ENCODE results near the gene PLAU.
"Not testable (repeated sequence)": the region's sequence is repeated elsewhere in the genome, so short reads cannot be mapped to it uniquely, and the experiment has no call there.

Gene PLAU

DNA sequence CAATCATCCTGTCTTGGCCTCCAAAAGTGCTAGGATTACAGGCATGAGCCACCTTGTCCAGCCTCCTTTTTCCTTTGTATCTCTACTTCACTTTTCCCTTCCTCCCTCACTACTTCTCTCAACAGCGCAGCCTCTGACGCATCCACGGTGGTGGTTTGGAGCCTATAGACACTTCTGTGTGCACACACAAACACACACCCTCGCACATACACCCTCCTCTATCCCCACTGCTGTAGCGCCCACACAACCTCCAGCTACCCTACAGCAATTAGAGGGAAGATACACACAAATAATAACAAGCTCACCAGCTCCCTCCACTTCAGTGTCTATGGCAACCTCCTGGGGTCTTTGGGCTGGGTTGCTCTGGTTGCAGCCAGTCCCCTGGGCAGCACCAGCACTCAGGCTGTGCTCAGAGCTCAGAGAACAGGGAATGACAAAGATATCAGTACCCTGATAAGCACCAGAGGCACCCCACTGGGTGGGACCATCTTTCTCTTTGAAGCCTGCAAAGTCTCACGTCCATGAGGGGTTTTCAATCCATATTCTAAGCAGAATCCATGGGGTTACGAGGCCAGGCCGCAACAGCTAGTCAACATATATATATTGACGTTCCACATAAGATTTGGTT is 33.3 kb upstream of the PLAU start:
- no peak for DNase-seq

DNA sequence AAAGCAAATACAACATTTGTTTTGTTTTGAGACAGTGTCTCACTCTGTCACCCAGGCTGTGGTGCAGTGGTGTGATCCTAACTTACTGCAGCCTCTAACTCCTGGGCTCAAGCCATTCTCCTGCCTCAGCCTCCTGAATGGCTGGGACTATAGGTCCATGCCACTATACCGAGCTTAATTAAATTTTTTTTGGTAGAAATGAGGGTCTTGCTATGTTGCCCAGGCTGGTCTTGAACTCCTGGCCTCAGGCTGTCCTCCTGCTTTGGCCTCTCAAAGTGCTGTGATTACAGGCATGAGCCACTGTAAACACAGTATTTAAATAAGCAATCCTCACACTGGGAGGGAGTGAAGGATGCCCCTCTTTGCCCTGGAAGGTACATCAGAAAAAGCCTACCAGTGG is 32.6 kb upstream of the PLAU start:
- no peak for DNase-seq

GRCh38 chr10:73879296-73880173 is 31.4 kb upstream of the PLAU start:
- DNase-seq: peak; percentile 68

DNA sequence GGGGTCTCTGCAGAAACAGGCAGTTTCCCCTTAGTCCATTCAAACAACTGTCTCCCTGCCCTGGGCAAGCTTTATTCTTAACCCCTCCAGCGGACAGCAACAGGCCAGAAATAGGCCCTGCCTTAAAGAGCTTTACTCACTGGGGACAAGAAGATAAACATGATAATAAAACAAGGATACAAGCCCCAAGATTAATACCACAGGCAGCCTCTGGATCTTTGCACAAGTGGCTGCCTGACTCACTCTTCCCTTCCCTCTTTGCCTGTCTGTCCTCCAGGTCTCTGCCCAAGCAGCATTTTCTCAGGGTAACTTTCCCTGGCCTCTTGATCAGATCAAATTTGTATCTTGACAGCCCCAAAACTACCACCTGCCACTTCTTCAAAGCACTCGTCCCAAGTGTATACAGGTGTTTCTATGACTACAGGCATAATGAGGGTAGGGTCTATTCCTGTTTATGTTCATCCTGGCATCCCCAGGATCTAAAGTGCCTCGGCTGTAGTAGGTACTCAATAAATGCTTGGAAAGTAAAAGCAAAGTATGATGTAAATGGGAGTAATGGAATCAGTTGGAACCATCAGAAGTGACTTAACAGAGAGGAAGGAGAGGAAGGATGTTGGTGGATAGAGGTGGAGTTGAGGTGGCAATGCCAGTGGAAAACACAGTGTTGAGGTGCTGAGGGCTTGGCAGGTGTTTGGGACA is 29.6 kb upstream of the PLAU start:
- DNase-seq: no peak

DNA sequence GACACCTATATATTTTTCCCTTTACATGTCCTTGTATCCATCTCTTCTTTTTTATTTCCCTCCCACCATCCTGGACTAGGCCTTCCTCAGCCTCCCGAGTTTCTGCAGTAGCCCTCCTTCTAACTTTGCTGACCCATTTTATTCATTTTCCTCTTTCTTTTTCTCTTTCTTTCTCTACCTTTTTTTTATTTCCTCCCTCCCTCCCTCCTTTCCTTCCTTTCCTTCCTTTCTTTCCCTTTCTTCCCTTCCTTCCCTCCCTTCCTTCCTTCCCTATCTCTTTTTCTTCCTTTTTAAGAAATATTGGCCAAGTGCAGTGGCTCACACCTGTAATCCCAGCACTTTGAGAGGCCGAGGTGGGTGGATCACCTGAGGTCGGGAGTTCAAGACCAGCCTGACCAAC is 26.9 kb upstream of the PLAU start:
- DNase-seq: no peak

DNA sequence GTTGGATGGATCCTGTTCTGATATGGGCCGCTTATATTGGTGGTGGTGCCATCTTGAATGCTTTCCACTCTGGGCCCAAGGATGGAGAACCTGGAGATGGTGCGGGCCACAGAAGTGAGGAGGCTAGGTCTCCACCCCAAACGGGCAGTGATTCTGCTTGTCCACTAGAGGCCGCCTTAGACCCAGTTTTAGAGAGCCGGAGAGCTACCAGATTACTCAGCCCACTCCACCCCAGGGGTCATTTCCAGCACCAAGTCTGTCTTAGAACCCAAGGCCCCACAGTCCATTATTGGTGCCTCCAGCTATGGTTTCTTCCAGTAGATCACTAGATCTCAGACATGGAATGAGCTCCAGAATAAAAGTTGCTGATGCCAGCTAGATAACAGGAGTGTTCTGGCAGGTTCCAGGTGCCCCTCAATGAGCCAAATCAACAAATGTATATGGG is 24.8 kb upstream of the PLAU start:
- DNase-seq: no peak

DNA sequence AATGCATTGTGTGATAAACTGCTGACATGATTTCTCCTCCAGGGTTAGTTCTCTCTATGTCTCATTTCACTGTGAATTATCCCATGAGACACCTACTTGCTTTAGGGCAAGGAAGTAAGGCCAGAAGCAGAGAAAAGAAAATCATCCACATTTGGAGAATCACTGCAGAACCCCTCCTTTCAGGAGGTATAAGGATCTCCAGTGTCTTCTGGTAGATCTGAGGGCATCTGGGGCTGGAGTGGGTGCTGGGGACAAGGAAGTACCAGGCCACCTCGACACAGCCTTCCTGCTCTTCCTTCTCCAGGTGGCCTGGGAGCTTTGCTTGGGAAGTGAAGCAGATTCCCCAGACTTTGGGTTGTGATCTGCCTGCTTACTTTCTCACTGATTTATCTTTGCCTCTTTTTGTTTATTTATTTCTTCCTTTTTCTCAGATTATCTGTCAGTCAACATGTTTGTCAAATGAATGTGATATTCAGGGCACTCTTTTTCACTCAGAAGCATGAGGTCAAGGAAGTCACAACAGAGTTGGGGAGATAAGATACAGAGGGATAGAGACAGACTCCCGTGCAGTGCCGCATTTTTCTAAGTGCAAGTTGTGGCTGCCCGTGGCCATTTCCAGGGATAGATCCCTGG is 24.2 kb upstream of the PLAU start:
- DNase-seq: no peak

DNA sequence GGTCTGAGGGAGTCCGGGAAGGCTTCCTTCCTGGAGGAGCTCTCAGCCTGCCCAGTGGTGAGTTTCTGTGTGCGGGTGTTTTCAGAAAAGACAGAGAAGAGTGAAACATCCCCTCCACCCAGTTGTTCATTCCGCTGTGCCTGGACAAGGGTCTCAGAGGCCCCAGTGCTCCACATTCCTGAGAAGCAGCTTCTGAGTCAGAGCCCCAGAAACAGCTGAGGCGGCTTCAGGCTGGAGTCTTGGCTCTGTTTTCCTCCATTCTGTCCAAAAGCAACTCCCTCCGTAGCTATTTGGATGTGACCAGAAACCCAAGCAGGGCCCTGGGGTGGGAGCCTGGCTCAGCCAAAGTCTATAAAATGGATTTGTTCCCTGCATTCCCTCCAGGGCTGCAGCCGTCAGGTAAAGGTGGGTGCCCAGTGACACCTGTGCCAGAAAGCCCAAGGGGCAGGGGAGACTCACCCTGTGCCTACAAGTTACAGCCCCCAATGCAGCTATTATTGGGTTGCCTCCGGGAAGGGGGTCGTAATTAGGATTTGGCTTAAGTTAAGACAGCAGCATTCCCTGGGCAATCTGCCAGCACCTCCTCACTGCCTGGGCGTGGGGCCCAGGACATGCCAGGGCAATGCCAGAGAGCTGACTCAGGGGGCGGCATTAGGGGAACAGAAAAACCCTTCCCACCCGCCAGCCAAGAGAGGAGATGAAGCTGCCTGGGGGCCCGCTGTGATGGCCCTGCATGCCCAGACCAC is 23.5 kb upstream of the PLAU start:
- DNase-seq: peak; percentile 50

DNA sequence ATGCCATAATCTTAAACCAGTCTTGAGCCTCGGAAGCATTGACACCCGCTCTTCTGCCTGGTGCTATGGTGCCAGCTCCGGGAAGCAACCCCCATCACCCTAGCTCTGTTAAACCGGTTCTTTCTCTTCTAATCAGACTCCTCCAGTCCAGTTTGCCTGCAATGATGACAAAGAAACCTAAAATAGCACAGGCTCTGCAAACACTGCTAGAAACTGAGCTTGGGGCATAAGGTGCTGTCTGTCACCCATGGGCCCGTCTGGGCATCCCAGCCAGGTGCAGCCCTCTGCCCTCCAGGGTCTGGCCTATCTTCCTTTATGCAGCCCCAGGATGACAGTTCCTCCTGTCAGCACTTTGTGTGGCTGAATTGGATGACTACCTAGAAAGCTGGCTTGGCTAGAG is 22.4 kb upstream of the PLAU start:
- no peak for DNase-seq

DNA sequence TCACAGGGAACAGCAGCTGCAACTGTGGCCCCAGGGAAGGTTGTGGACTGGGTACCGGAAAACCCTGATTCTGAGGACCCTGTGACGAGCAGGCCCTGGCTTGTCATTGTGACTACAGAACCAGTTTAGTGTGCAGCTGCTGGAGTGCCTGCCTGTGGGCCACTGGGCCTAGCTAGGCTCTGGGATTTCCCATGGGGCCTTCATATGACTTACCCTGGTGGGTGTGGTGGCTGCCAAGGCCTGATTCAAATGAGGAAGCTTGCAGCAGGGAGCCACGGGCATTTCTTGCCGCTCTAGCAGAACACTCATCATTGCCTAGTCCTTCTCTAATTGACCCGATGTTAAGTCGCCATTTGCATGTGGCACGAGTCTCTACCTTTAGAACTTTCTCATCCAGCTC is 21.9 kb upstream of the PLAU start:
- peak; percentile 37 for DNase-seq

DNA sequence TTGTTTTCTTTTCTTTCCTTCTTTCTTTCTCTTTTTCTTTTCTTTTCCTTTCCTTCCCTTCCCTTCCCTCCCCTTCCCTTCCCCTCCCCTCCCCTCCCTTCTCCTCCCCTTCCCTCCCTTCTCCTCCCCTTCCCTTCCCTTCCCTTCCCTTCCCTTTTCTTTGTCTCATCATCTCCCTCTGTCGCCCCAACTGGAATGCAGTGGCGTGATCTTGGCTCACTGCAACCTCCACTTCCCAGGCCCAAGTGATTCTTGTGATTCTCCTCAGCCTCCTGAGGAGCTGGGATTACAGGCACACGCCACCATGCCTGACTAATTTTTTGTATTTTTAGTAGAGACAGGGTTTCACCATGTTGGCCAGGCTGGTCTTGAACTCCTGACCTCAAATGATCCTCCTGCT is 21.5 kb upstream of the PLAU start:
- not testable (repeated sequence) for DNase-seq

DNA sequence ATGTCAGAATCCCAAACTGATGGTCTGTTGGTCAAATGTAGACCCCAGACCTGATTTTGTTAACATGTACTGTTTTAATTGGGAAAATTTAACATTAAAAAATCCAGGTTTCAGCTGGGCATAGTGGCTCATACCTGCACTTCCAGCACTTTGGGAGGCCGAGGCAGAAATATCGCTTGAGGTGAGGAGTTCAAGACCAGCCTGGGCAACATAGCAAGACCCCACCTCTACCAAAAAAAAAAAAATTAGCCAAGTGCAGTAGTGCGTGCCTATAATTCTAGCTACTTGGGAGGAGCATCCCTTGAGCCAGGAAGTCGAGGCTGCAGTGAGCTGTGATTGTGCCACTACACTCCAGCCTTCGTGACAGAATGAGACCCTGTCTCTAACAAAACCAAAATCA is 20.7 kb upstream of the PLAU start:
- DNase-seq: no peak

- not testable (repeated sequence) for DNase-seq
Observed at GRCh38 chr10:73890830-73891229, 20.1 kb upstream of the PLAU start.

GRCh38 chr10:73891540-73891939 is 19.4 kb upstream of the PLAU start:
- no peak for DNase-seq

- DNase-seq: no peak
Observed at GRCh38 chr10:73892310-73893030, 18.5 kb upstream of the PLAU start.

DNA sequence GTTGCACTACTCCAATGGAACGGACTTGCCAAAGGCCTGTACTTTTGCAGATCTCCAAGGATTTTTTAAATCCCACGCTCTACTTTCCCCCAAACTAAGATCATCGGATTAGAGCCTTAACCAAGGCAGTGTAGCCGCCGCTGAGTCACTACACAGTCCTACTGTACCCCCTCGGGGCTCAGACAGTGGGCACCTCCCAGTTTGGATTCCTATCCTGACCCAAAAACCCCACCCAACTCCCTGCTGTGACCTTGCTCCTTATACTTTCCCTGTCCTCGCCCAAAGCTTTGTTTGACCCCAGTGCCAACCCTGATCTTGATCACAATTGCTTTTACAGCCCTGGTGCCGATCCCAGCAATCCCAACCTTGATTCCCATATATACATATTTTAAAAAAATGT is 17.5 kb upstream of the PLAU start:
- DNase-seq: no peak

- DNase-seq: no peak
Observed at GRCh38 chr10:73894245-73894971, 16.5 kb upstream of the PLAU start.

DNA sequence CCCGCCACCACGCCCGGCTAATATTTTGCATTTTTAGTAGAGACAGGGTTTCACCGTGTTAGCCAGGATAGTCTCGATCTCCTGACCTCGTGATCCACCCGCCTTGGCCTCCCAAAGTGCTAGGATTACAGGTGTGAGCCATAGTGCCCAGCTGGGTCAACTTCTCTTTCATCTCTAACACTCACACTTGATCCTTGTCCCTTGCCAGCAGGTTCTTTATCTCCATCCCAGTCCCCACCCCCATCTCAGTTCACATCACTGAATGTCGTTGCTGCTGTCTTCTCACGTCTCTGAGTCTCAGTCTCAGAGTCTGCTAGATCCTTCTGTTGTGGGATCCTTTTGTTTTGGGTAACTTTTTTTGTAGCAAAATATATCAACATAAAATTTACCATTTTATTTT is 15.6 kb upstream of the PLAU start:
- DNase-seq: not testable (repeated sequence)

DNA sequence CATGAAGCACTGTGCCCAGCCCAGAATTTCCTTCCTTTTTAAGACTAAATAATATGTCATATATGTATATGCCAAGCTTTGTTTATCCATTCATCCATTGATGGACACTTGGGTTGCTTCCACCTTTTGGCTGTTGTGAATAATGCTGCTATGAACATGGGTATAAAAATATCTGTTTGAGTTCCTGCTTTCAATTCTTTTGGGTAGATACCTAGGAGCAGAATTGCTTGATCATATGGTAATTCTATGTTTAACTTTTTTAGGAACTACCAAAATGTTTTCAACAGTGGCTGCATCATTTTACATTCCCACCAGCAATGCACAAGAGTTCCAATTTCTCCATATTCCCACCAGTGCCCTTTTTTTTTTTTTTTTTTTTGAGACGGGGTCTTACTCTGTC is 13.2 kb upstream of the PLAU start:
- DNase-seq: no peak

GRCh38 chr10:73898730-73899410 is 12.1 kb upstream of the PLAU start:
- no peak for DNase-seq

GRCh38 chr10:73899423-73899822 is 11.5 kb upstream of the PLAU start:
- DNase-seq: no peak

All from NCI-H2171 (cell line).